ENCODE results near the gene AKR1B1.

DNA sequence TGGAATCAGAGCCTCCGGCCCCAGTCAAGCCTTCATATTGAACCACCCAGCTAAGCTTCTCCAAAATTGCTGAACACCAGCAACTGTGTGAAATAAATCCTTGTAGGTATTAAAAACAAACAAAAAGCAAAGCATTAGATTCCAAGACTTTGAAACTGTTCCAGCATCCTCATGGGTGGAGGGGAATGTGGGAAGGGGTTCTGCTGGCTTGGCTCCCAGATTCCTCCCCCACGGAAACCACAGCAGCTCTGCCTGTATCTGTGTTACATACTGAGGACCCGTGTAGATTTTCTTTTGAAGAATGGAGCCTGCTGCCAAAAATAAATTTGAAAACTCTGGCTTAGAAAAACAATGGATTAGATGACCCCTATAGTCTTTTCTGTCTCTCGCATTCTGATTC lies 20.0 kb downstream of the AKR1B1 start:
- TF ChIP-seq POLR2A (IDR thresholded peaks at IDR 0.05; ENCODE audit: low read depth, low read length) (no peak), POLR2AphosphoS5 (IDR thresholded peaks at IDR 0.05; ENCODE audit: insufficient read depth, low read depth, low read length) (no peak)

Data from endothelial cell of umbilical vein (primary cell).